Astrocyte (in vitro differentiated cells and primary cell): ENCODE data around the gene CTCF. TPM values are rescaled to one million over a fixed set of nuclear protein-coding genes. Genes with fewer than 3 reads are reported as not detected.

Source experiments
- DNase-seq: peaks from one replicate; pipeline ENCODE4 v3.0.0-alpha.2; 2010; ENCODE audit warnings: low read depth
- FAIRE-seq: peaks from 2 replicates; lab custom pipeline; 2011; peaks lifted over from hg19 to GRCh38; lab: Jason Lieb, UNC
- H2AFZ ChIP-seq: 2 replicates; pipeline ENCODE4 v1.6.0; 2012; ENCODE audit warnings: low read depth, low read length, inconsistent platforms
- H3K27ac ChIP-seq: 2 replicates; pipeline ENCODE4 v1.5.1; 2011; ENCODE audit warnings: low read depth, low read length, inconsistent platforms
- H3K27me3 ChIP-seq: 2 replicates; pipeline ENCODE4 v1.6.0; 2011; ENCODE audit warnings: low read length, inconsistent platforms; ENCODE audit not compliant: insufficient read depth
- H3K36me3 ChIP-seq: 2 replicates; pipeline ENCODE4 v1.5.1; 2011; ENCODE audit warnings: low read length, inconsistent platforms; ENCODE audit not compliant: insufficient read depth
- H3K4me1 ChIP-seq: 2 replicates; pipeline ENCODE4 v1.5.1; 2011; ENCODE audit warnings: low read length, inconsistent platforms; ENCODE audit not compliant: insufficient read depth
- H3K4me2 ChIP-seq: 2 replicates; pipeline ENCODE4 v1.6.0; 2012; ENCODE audit warnings: low read length, inconsistent platforms
- H3K4me3 ChIP-seq: 2 replicates; pipeline ENCODE4 v1.5.1; 2011; ENCODE audit warnings: low read depth, mild to moderate bottlenecking, low read length, inconsistent platforms; ENCODE audit not compliant: insufficient read depth
- H3K79me2 ChIP-seq: 2 replicates; pipeline ENCODE4 v1.6.0; 2012; ENCODE audit warnings: mild to moderate bottlenecking, low read length, inconsistent platforms; ENCODE audit not compliant: insufficient read depth
- H3K9ac ChIP-seq: 2 replicates; pipeline ENCODE4 v1.6.0; 2012; ENCODE audit warnings: mild to moderate bottlenecking, low read length, inconsistent platforms
- H3K9me3 ChIP-seq: 2 replicates; pipeline ENCODE4 v1.5.1; 2012; ENCODE audit warnings: low read depth, mild to moderate bottlenecking, low read length, inconsistent platforms; ENCODE audit not compliant: insufficient read depth
- H4K20me1 ChIP-seq: 2 replicates; pipeline ENCODE4 v1.6.0; 2012; ENCODE audit warnings: low read length, inconsistent platforms; ENCODE audit not compliant: insufficient read depth
- H3K27ac Mint-ChIP-seq: one replicate; pipeline ENCODE4 v1.8.0; 2021; ENCODE audit warnings: mild to moderate bottlenecking, mixed read lengths; ENCODE audit not compliant: unreplicated experiment
- H3K27me3 Mint-ChIP-seq: one replicate; pipeline ENCODE4 v1.8.0; 2021; ENCODE audit warnings: low read depth, mixed read lengths; ENCODE audit not compliant: unreplicated experiment
- H3K36me3 Mint-ChIP-seq: one replicate; pipeline ENCODE4 v1.8.0; 2021; ENCODE audit warnings: low read depth, mixed read lengths; ENCODE audit not compliant: unreplicated experiment
- H3K4me1 Mint-ChIP-seq: one replicate; pipeline ENCODE4 v1.8.0; 2021; ENCODE audit warnings: low read depth, mixed read lengths; ENCODE audit not compliant: unreplicated experiment
- H3K4me3 Mint-ChIP-seq: one replicate; pipeline ENCODE4 v1.8.0; 2021; ENCODE audit warnings: mild to moderate bottlenecking, moderate library complexity, mixed read lengths; ENCODE audit not compliant: unreplicated experiment
- H3K9me3 Mint-ChIP-seq: one replicate; pipeline ENCODE4 v1.8.0; 2021; ENCODE audit warnings: mild to moderate bottlenecking, mixed read lengths; ENCODE audit not compliant: unreplicated experiment
- EZH2 ChIP-seq: IDR thresholded peaks from 2 replicates; pipeline ENCODE4 v1.6.1; 2012; ENCODE audit warnings: mild to moderate bottlenecking, low read length, inconsistent platforms; ENCODE audit not compliant: insufficient read depth
- total RNA-seq: library from RNA; stranded (reverse); gene quantifications from 2 replicates; pipeline ENCODE4 v1.2.1, GENCODE V29; 2021
- TF ChIP-seq, protein P1 (sequence below): IDR thresholded peaks from 2 replicates; pipeline ENCODE4 v1.5.1; 2011; ENCODE audit warnings: low read depth, mild to moderate bottlenecking, inconsistent platforms, low read length, moderate library complexity; ENCODE audit not compliant: insufficient read depth

CTCF gene
- total RNA-seq, 1 donor from 2014 or later: 26.8 TPM

DNA sequence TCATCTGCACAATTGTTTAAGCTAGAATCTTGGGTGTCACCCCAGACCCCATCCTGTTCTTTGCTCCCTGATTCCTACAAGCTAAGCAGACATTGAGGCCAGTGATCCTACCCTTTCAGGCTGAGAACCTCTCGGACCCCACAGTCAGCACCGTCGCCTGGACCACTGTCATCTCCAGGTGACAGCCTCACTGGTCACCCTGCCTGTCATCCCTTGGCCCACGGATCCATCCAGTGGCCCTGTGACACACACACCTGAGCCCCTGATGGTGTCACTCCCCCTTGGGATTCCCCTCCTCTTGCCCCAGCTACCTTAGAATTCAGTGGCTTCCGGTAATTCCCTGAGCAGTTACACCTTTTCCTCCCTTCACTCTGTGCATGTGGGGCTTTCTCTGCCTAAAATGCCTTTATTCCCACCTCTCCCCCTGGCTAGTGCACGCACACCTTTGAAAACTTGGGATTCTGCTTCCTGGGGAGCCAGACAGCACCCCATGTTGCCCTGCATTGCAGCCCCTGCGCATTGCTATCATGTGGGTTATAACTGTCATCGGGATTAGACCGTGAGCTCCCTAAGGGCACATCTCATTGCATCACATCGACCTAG is 107.3 kb downstream of the CTCF start:
- Mint-ChIP-seq H3K36me3 (peaks cover 5% of the 10 kb centered on the region), H3K27me3 (peaks cover 1% of the 10 kb centered on the region), H3K4me1 (peaks cover 3% of the 10 kb centered on the region), H3K9me3 (no peaks in the 10 kb centered on the region), H3K4me3 (no peak overlapping the region), H3K27ac (peak overlapping the region; percentile 26)
- H3K4me1 ChIP-seq: peaks cover 23% of the 10 kb centered on the region
- FAIRE-seq: no peak
- no peaks in the 10 kb centered on the region for H3K27me3 ChIP-seq
- H3K27ac ChIP-seq: no peak overlapping the region
- no peaks in the 10 kb centered on the region for H3K36me3 ChIP-seq
- H3K79me2 ChIP-seq: no peaks in the 10 kb centered on the region
- H3K4me2 ChIP-seq: no peak overlapping the region
- TF ChIP-seq, protein P1, sequence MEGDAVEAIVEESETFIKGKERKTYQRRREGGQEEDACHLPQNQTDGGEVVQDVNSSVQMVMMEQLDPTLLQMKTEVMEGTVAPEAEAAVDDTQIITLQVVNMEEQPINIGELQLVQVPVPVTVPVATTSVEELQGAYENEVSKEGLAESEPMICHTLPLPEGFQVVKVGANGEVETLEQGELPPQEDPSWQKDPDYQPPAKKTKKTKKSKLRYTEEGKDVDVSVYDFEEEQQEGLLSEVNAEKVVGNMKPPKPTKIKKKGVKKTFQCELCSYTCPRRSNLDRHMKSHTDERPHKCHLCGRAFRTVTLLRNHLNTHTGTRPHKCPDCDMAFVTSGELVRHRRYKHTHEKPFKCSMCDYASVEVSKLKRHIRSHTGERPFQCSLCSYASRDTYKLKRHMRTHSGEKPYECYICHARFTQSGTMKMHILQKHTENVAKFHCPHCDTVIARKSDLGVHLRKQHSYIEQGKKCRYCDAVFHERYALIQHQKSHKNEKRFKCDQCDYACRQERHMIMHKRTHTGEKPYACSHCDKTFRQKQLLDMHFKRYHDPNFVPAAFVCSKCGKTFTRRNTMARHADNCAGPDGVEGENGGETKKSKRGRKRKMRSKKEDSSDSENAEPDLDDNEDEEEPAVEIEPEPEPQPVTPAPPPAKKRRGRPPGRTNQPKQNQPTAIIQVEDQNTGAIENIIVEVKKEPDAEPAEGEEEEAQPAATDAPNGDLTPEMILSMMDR: no peak
- no peak for TF ChIP-seq EZH2
- no peak for DNase-seq
- H3K9me3 ChIP-seq: no peaks in the 10 kb centered on the region
- H4K20me1 ChIP-seq: peaks cover 4% of the 10 kb centered on the region
- H3K4me3 ChIP-seq: no peak overlapping the region
- no peak overlapping the region for H2AFZ ChIP-seq
- H3K9ac ChIP-seq: no peak overlapping the region

DNA sequence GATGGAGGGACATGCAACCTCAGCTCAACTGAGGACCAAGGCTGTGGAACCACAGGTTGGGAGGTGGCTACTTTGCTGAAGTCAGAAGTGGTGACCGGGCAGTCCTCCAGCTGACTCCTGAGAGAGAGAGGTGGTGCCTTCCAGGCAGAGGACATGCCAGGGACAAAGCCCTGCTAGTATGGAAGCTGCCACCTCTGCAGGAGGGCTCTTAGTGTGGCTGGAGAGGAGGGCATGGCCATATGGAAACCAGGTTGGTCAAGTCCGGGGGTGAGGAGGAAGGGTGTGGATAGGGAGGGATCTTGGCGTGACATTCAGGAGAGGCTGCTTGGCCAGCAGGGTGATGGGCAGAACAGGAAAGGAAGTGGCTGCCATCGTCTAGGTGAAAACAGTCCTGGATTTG is 110.0 kb downstream of the CTCF start:
- Mint-ChIP-seq H3K4me1 (no peaks in the 10 kb centered on the region), H3K27me3 (no peaks in the 10 kb centered on the region), H3K4me3 (no peak overlapping the region), H3K36me3 (peaks cover 8% of the 10 kb centered on the region), H3K27ac (no peak overlapping the region), H3K9me3 (no peaks in the 10 kb centered on the region)
- Histone ChIP-seq H2AFZ (no peak overlapping the region), H3K4me3 (no peak overlapping the region), H3K79me2 (no peaks in the 10 kb centered on the region), H3K9ac (no peak overlapping the region), H3K4me1 (peaks cover 15% of the 10 kb centered on the region), H3K27ac (no peak overlapping the region), H3K36me3 (no peaks in the 10 kb centered on the region), H4K20me1 (peaks cover 7% of the 10 kb centered on the region), H3K4me2 (no peak overlapping the region), H3K27me3 (no peaks in the 10 kb centered on the region), H3K9me3 (no peaks in the 10 kb centered on the region)
- no peak for TF ChIP-seq EZH2
- TF ChIP-seq, protein P1: no peak
- DNase-seq (no peak), FAIRE-seq (no peak)
